ENCODE results near the gene CHRM2.
"Not testable (repeated sequence)": the region's sequence is repeated elsewhere in the genome, so short reads cannot be mapped to it uniquely, and the experiment has no call there.

Gene CHRM2

DNA sequence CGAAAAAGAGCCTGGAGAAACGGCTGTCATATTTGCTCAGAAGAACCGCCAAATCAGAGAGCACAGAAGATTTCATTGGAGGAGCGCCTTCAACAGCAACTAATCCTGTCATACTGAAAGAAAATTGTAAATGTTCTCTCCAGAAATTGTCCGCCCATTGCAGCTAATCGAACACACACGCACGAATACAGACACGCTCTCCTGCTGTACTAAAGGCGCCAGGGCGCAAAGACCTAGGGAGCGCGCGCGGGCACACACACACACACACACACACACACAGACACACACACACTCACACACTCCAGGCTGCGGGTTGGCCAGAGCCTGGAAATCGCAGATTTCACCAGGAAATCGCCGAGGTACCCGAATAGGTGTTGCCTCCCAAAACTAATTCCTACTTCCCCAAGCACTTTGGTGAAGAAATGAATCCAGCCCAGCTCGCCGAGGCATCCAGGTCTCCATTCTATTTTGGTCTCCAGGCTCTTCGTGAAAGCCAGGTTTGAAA is at the start of gene CHRM2:
Gene CHRM2 (plus strand): TSS at position 157 of the 505 bp plus-strand sequence. CDS start 146,214 bp downstream, outside the sequence.
- ChIA-PET CTCF (no interaction called here), POLR2A (no interaction called here)
- no peak for DNase-seq (ENCODE audit: extremely low spot score)
- no peak for TF ChIP-seq SUZ12 (IDR thresholded peaks at IDR 0.05)

GRCh38 chr7:136831398-136831797 is 37.1 kb upstream of the CHRM2 start:
- CTCF ChIA-PET; POLR2A ChIA-PET; DNase-seq (ENCODE audit: extremely low spot score): not testable (repeated sequence)

GRCh38 chr7:136845899-136846465 is 22.5 kb upstream of the CHRM2 start:
- DNase-seq (ENCODE audit: extremely low spot score), result no peak
- ChIA-PET CTCF (no interaction called here), POLR2A (no interaction called here)
- no peak for TF ChIP-seq NFRKB (IDR thresholded peaks at IDR 0.05)
- TF ChIP-seq TARDBP (IDR thresholded peaks at IDR 0.05), result no peak
- TF ChIP-seq CTBP1 (IDR thresholded peaks at IDR 0.05; ENCODE audit: borderline replicate concordance), result no peak
- TF ChIP-seq LEF1 (IDR thresholded peaks at IDR 0.05; ENCODE audit: borderline replicate concordance), result no peak
- TF ChIP-seq FOXK2 (IDR thresholded peaks at IDR 0.05), result no peak
- TF ChIP-seq FOXM1 (IDR thresholded peaks at IDR 0.05; ENCODE audit: borderline replicate concordance), result no peak
- TF ChIP-seq L3MBTL2 (conservative IDR thresholded peaks at IDR 0.05), result no peak
- TF ChIP-seq ELF4 (IDR thresholded peaks at IDR 0.05), result no peak
- no peak for TF ChIP-seq ARNT (IDR thresholded peaks at IDR 0.05)
- TF ChIP-seq SP1 (IDR thresholded peaks at IDR 0.05), result no peak
- TF ChIP-seq SUZ12 (IDR thresholded peaks at IDR 0.05), result no peak
- TF ChIP-seq BHLHE40 (IDR thresholded peaks at IDR 0.05; ENCODE audit: borderline replicate concordance), result no peak
- TF ChIP-seq HDGF (IDR thresholded peaks at IDR 0.05; ENCODE audit: borderline replicate concordance), result no peak
- TF ChIP-seq FOXA1 (IDR thresholded peaks at IDR 0.05), result no peak
- TF ChIP-seq ZNF384 (IDR thresholded peaks at IDR 0.05), result no peak
- TF ChIP-seq PKNOX1 (IDR thresholded peaks at IDR 0.05), result no peak

GRCh38 chr7:136847858-136848257 is 20.6 kb upstream of the CHRM2 start:
- TF ChIP-seq ELF4 (IDR thresholded peaks at IDR 0.05), result no peak
- TF ChIP-seq CTBP1 (IDR thresholded peaks at IDR 0.05; ENCODE audit: borderline replicate concordance), result no peak
- TF ChIP-seq FOXK2 (IDR thresholded peaks at IDR 0.05), result no peak
- TF ChIP-seq L3MBTL2 (conservative IDR thresholded peaks at IDR 0.05), result no peak
- TF ChIP-seq ARNT (IDR thresholded peaks at IDR 0.05), result no peak
- TF ChIP-seq HDGF (IDR thresholded peaks at IDR 0.05; ENCODE audit: borderline replicate concordance), result no peak
- no peak for TF ChIP-seq ZNF384 (IDR thresholded peaks at IDR 0.05)
- TF ChIP-seq SP1 (IDR thresholded peaks at IDR 0.05), result no peak
- TF ChIP-seq LEF1 (IDR thresholded peaks at IDR 0.05; ENCODE audit: borderline replicate concordance), result no peak
- no peak for TF ChIP-seq FOXM1 (IDR thresholded peaks at IDR 0.05; ENCODE audit: borderline replicate concordance)
- no peak for TF ChIP-seq SUZ12 (IDR thresholded peaks at IDR 0.05)
- POLR2A ChIA-PET, result no interaction called here
- DNase-seq (ENCODE audit: extremely low spot score), result no peak
- CTCF ChIA-PET, result no interaction called here

DNA sequence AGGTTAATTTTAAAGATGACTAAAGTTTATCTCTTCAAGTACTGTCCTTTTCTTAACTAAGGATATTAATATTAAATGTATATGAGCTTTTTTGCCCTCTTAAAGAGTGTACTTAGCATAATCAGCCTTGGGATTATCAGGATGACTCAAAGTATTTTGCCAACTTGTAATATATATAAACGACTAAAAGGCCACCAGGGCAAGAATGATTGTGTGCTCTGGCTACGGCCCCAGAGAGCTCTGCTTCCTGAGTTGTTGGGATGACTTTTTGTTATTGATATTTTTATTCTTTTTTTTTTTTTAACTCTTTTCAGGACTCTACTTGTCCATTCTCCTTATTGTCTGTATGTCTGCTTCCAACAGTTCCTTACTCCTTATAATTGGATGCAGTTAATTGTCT is 14.8 kb upstream of the CHRM2 start:
- CTCF ChIA-PET, result no interaction called here
- TF ChIP-seq SP1 (IDR thresholded peaks at IDR 0.05) (no peak), ELF4 (IDR thresholded peaks at IDR 0.05) (no peak), BHLHE40 (IDR thresholded peaks at IDR 0.05; ENCODE audit: borderline replicate concordance) (no peak), LEF1 (IDR thresholded peaks at IDR 0.05; ENCODE audit: borderline replicate concordance) (no peak), L3MBTL2 (conservative IDR thresholded peaks at IDR 0.05) (no peak), TARDBP (IDR thresholded peaks at IDR 0.05) (no peak), FOXA1 (IDR thresholded peaks at IDR 0.05) (no peak), FOXK2 (IDR thresholded peaks at IDR 0.05) (no peak), PKNOX1 (IDR thresholded peaks at IDR 0.05) (no peak), NFRKB (IDR thresholded peaks at IDR 0.05) (no peak), ZNF384 (IDR thresholded peaks at IDR 0.05) (no peak)

GRCh38 chr7:136857573-136857972 is 10.9 kb upstream of the CHRM2 start:
- POLR2A ChIA-PET, result no interaction called here
- TF ChIP-seq L3MBTL2 (conservative IDR thresholded peaks at IDR 0.05) (no peak), TARDBP (IDR thresholded peaks at IDR 0.05) (no peak), CTBP1 (IDR thresholded peaks at IDR 0.05; ENCODE audit: borderline replicate concordance) (no peak), HDGF (IDR thresholded peaks at IDR 0.05; ENCODE audit: borderline replicate concordance) (no peak)
- no peak for DNase-seq (ENCODE audit: extremely low spot score)
- CTCF ChIA-PET, result no interaction called here

More for the DNA sequence above, 14.8 kb upstream of the CHRM2 start:
- no peak for DNase-seq (ENCODE audit: extremely low spot score)
- POLR2A ChIA-PET, result no interaction called here

GRCh38 chr7:136859803-136860202 is 8.6 kb upstream of the CHRM2 start:
- ChIA-PET POLR2A (no interaction called here), CTCF (interaction anchor here (0.6 kb wide), 1 partner anchor 105 kb away, joined by 6 read pairs; no protein-coding TSS in a partner anchor)
- DNase-seq (ENCODE audit: extremely low spot score), result no peak
- TF ChIP-seq NFRKB (IDR thresholded peaks at IDR 0.05), result no peak
- TF ChIP-seq SUZ12 (IDR thresholded peaks at IDR 0.05), result no peak
- TF ChIP-seq BHLHE40 (IDR thresholded peaks at IDR 0.05; ENCODE audit: borderline replicate concordance), result no peak
- TF ChIP-seq FOXK2 (IDR thresholded peaks at IDR 0.05), result no peak
- TF ChIP-seq ZNF384 (IDR thresholded peaks at IDR 0.05), result no peak
- TF ChIP-seq PKNOX1 (IDR thresholded peaks at IDR 0.05), result no peak
- no peak for TF ChIP-seq TARDBP (IDR thresholded peaks at IDR 0.05)
- TF ChIP-seq LEF1 (IDR thresholded peaks at IDR 0.05; ENCODE audit: borderline replicate concordance), result no peak
- no peak for TF ChIP-seq SP1 (IDR thresholded peaks at IDR 0.05)
- TF ChIP-seq ARNT (IDR thresholded peaks at IDR 0.05), result no peak
- no peak for TF ChIP-seq CTBP1 (IDR thresholded peaks at IDR 0.05; ENCODE audit: borderline replicate concordance)
- no peak for TF ChIP-seq ELF4 (IDR thresholded peaks at IDR 0.05)
- no peak for TF ChIP-seq L3MBTL2 (conservative IDR thresholded peaks at IDR 0.05)
- TF ChIP-seq FOXM1 (IDR thresholded peaks at IDR 0.05; ENCODE audit: borderline replicate concordance), result no peak
- TF ChIP-seq HDGF (IDR thresholded peaks at IDR 0.05; ENCODE audit: borderline replicate concordance), result no peak
- no peak for TF ChIP-seq FOXA1 (IDR thresholded peaks at IDR 0.05)
